Osteocyte (in vitro differentiated cells): ENCODE measurements around the gene WDR93. TPM values are rescaled to one million over a fixed set of nuclear protein-coding genes. Genes with fewer than 3 reads are reported as not detected.
A peak's percentile ranks its signal among the peaks of the same experiment; 100 is the strongest.

ENCODE experiments used
- DNase-seq: peaks from one replicate; pipeline ENCODE4 v3.0.0; 2021; ENCODE audit warnings: mixed read lengths; ENCODE audit not compliant: unreplicated experiment; ENCODE audit errors: extremely low spot score
- H3K27ac Mint-ChIP-seq: one replicate; pipeline ENCODE4 v1.8.0; 2021; ENCODE audit warnings: mild to moderate bottlenecking, mixed read lengths; ENCODE audit not compliant: unreplicated experiment
- H3K27me3 Mint-ChIP-seq: one replicate; pipeline ENCODE4 v1.8.0; 2021; ENCODE audit warnings: mixed read lengths; ENCODE audit not compliant: unreplicated experiment
- H3K36me3 Mint-ChIP-seq: one replicate; pipeline ENCODE4 v1.8.0; 2021; ENCODE audit warnings: mixed read lengths; ENCODE audit not compliant: unreplicated experiment
- H3K4me1 Mint-ChIP-seq: one replicate; pipeline ENCODE4 v1.8.0; 2021; ENCODE audit warnings: mixed read lengths; ENCODE audit not compliant: unreplicated experiment
- H3K4me3 Mint-ChIP-seq: one replicate; pipeline ENCODE4 v1.8.0; 2021; ENCODE audit warnings: mild to moderate bottlenecking, moderate library complexity, mixed read lengths; ENCODE audit not compliant: unreplicated experiment
- H3K9me3 Mint-ChIP-seq: one replicate; pipeline ENCODE4 v1.8.0; 2021; ENCODE audit warnings: mixed read lengths; ENCODE audit not compliant: unreplicated experiment
- total RNA-seq: library from RNA; stranded (reverse); gene quantifications from 2 replicates; pipeline ENCODE4 v1.2.1, GENCODE V29; 2021
- TF ChIP-seq, protein P1 (sequence below): fragments of 200-600 bp; sonication (generic); IDR thresholded peaks from 2 replicates; pipeline ENCODE4 v1.5.0; 2021; ENCODE audit warnings: antibody characterized with exemption, mild to moderate bottlenecking, moderate library complexity

WDR93 gene
- total RNA-seq, 1 donor from 2014 or later = 0.19 TPM

- peaks cover 4% of the 10 kb centered on the region for H3K36me3 Mint-ChIP-seq
- TF ChIP-seq, protein P1, sequence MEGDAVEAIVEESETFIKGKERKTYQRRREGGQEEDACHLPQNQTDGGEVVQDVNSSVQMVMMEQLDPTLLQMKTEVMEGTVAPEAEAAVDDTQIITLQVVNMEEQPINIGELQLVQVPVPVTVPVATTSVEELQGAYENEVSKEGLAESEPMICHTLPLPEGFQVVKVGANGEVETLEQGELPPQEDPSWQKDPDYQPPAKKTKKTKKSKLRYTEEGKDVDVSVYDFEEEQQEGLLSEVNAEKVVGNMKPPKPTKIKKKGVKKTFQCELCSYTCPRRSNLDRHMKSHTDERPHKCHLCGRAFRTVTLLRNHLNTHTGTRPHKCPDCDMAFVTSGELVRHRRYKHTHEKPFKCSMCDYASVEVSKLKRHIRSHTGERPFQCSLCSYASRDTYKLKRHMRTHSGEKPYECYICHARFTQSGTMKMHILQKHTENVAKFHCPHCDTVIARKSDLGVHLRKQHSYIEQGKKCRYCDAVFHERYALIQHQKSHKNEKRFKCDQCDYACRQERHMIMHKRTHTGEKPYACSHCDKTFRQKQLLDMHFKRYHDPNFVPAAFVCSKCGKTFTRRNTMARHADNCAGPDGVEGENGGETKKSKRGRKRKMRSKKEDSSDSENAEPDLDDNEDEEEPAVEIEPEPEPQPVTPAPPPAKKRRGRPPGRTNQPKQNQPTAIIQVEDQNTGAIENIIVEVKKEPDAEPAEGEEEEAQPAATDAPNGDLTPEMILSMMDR = no peak
- H3K4me1 Mint-ChIP-seq = peaks cover 15% of the 10 kb centered on the region
- no peaks in the 10 kb centered on the region for H3K27me3 Mint-ChIP-seq
- H3K9me3 Mint-ChIP-seq = no peaks in the 10 kb centered on the region
- peak within 1 kb of the TSS; percentile 91 for H3K4me3 Mint-ChIP-seq
- no peak for DNase-seq
- H3K27ac Mint-ChIP-seq = peak within 1 kb of the TSS; percentile 78
These were observed 35.5 kb upstream of the WDR93 start, which contains the start of gene KIF7 for GRCh38 chr15:89654847-89655805. Gene KIF7 (minus strand): TSS chr15:89655467. CDS start chr15:89652930, 2,537 bp downstream.

GRCh38 chr15:89656116-89656815, 34.3 kb upstream of the WDR93 start:
- Mint-ChIP-seq H3K27me3 (peaks cover 2% of the 10 kb centered on the region), H3K4me3 (peak overlapping the region; percentile 82), H3K4me1 (peaks cover 15% of the 10 kb centered on the region), H3K27ac (peak overlapping the region; percentile 68), H3K36me3 (peaks cover 4% of the 10 kb centered on the region), H3K9me3 (no peaks in the 10 kb centered on the region)
- no peak for DNase-seq
- TF ChIP-seq, protein P1 = no peak

GRCh38 chr15:89657686-89658200, 32.9 kb upstream of the WDR93 start:
- Mint-ChIP-seq H3K9me3 (no peaks in the 10 kb centered on the region), H3K4me1 (peaks cover 21% of the 10 kb centered on the region)

DNA sequence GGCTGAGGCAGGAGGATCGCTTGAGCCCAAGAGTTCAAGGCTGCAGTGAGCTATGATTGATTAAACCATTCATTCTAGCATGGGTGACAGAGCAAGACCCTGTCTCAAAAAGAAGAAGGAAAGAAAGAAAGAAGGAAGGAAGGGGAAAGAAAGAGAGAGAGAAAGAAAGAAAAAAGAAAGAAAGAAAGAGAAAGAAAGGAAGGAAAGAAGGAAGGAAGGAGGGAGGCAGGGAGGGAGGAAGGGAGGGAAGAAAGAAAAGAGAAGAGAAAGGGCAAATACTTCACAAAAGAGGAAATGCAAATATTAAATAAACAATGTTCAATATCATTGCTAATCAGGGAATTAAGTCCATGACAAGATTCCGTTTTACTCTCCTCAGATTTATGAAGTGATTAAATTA, 31.3 kb upstream of the WDR93 start:
- TF ChIP-seq, protein P1 = no peak
- H3K4me3 Mint-ChIP-seq = no peak overlapping the region
- no peak overlapping the region for H3K27ac Mint-ChIP-seq
- peaks cover 2% of the 10 kb centered on the region for H3K27me3 Mint-ChIP-seq
- no peaks in the 10 kb centered on the region for H3K36me3 Mint-ChIP-seq
- peaks cover 21% of the 10 kb centered on the region for H3K4me1 Mint-ChIP-seq
- no peaks in the 10 kb centered on the region for H3K9me3 Mint-ChIP-seq
- DNase-seq = no peak

More at GRCh38 chr15:89657686-89658200, 32.9 kb upstream of the WDR93 start:
- Mint-ChIP-seq H3K36me3 (no peaks in the 10 kb centered on the region), H3K27me3 (peaks cover 2% of the 10 kb centered on the region), H3K4me3 (no peak overlapping the region), H3K27ac (no peak overlapping the region)
- DNase-seq = no peak
- TF ChIP-seq, protein P1 = no peak
